CD4-positive, alpha-beta T cell treated with Interleukin-1 beta for 1 hour (primary cell): ENCODE data around the gene PSMA8.
"Not testable (repeated sequence)": the region's sequence is repeated elsewhere in the genome, so short reads cannot be mapped to it uniquely, and the experiment has no call there.

Experiments
- DNase-seq, 2 donors: peaks; one replicate each; pipeline ENCODE4 v3.0.0-alpha.2; 2020 to 2022

Gene PSMA8

GRCh38 chr18:26133652-26134051 lies at the start of gene PSMA8:
Gene PSMA8, plus strand, starts transcription at chr18:26133869. Its CDS starts 97 bp downstream, at chr18:26133966.
- DNase-seq: peak; percentile 60 to 73

DNA sequence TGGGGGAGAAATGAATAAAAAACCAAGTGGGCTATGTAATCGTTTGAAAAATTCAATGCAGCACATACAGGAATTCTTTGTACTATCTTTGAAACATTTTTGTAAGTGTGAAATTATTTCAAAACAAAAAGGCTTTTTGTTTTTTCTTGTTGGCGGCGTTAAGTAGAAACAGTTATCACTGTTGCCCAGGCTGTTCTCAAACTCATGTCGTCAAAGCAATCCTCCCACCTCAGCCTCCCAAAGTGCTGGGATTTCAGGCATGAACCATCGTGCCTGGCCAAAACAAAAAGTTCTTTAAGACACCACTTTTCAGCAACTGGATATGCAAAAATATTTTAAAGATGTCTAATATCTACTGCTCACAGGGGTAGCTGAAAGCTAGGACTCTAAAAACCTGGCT lies 48.6 kb upstream of the PSMA8 start:
- DNase-seq: no peak

GRCh38 chr18:26086959-26087358 lies 46.7 kb upstream of the PSMA8 start:
- DNase-seq: no peak

DNA sequence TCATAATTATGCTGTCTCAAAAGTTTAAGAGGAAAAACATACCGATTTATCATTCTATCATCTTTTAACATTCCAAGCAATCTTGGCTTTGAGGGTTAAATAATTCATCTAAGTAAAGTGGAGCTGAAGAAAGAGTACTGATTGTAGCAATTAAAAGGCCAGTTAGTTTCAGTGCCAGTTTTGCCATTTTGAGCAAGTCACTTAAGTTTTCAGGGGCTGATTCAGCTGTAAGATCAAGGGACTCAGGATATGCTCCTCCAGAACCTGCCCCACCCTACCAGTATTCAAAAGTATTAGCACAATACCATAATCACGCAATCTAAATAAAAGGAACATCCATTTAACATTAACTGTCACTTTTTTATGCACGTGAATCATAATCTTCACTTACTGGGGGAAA lies 45.2 kb upstream of the PSMA8 start:
- DNase-seq: no peak

DNA sequence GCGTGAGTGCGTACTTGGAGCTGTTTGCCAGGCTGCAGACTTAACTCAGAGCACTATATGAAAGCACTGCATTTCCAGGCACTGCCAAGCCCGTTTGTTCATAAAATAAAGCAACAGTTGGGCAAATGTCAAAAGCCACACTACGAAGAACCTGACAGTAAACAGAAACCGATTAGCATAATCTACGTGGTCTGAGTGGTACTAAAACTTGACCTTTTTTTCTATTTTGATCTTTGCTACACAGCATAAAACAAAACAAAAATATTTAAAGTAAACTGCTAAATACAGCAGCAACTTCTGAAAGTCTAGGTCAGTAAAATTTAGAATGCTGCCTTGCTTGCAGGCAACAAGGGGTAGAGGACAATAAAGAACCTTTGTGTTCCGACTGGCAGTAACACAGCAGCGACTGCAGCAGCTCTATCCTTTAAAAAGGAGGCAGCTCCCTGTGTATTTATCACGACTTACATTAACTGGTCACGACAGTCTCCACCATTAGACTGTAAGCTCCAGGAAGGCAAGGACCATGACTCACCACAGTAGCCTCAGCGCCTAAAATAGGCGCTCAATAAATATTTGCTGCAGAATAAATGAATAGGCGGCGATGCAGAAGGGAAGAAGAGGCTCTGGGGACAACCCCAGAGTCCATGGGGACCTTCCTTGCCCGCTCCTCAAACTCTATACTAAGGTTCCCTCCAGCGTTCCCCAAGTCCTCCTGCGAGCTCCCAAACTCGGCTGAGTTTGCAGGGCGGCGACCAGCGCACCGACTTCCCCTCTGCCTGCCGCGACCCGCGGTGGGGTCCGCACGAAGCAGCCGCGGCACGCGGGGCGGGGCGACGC lies 44.2 kb upstream of the PSMA8 start:
- DNase-seq: peak in 1 of 2 donors; percentile 22

GRCh38 chr18:26090130-26091046 lies 43.3 kb upstream of the PSMA8 start, which contains the start of gene SS18:
Gene SS18, minus strand, starts transcription at chr18:26090613. Its CDS starts 44 bp downstream, at chr18:26090569.
- peak; percentile 91 to 92 for DNase-seq

DNA sequence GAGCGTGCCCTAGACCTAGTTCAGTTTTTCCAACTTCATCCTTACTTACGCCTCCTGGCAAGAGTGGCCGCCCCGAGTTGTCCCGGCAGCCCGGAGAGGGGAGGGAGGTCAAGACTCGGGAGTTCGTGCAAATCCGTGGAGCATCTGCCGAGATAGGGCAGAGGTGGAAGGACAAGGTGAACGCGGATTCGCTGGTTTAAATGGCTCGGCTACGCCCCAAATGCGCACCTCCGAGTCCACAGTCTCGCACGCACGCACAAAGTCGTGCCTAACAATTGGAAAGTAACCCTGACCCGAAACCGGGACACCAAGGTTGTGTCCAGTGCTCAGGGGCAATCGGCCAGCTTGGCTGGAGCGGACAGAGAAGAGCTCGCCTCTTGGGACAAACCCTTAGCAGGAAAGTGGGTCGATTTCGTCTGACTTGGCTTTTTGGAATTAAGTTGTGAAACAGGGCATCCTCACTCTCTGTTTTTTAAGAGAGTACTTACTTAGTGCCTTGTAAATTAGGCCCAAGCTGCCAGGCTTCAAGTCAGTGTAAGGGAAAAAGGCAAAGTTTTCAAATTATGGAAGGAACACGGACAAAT lies 42.5 kb upstream of the PSMA8 start:
- DNase-seq: no peak

DNA sequence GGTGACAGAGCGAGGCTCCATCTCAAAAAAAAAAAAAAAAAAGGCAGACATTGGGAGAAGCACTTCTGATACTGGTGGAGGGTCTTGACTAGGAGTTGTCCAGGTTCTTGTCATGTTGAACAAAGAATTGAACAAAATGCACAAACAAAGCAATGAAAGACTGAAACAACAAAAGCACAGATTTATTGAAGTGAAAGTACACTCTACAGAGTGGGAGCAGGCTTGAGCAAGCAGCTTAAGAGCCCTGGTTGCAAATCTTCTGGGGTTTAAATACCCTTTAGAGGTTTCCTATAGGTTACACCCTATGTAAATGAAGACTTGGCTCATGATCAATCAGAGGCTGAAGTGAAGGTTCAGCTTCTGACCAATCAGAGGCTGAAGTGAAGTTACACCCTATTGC lies 36.8 kb upstream of the PSMA8 start:
- DNase-seq: no peak

DNA sequence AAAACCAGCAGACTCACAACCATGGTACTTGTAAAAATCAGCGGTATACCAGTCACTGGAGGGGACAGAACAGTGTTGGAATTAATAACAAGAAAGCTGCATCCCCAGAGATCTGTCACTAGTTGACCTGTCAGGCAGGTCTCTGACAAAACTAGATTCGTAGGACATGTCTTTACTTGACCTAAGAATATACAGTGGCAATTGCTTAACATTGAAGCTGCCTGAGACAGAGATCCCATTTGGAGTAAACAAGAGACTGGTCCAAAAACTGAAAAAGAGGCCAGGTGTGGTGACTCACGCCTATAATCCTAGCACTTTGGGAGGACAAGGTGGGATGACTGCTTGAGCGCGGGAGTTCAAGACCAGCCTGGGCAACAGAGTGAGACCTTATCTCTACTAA lies 36.1 kb upstream of the PSMA8 start:
- no peak for DNase-seq

DNA sequence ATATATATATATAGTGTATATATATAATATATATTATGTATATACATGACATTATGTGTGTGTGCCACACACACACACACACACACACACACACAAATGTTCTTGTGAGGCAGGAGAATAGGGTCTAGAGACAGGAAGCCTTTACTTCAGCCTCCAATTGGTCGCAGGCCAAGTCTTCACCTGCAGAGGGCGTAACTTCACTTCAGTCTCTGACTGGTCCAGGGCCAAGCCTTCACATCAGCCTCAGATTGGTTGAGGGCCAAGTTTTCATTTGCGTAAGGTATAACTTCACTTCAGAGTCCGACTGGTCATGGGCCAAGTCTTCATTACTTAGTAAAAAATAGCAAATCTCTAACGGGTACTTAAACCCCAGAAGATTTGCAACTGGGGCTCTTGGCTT lies 30.1 kb upstream of the PSMA8 start:
- peak; percentile 10 to 36 for DNase-seq

- DNase-seq: no peak
Measured at GRCh38 chr18:26104035-26104434, 29.6 kb upstream of the PSMA8 start.

- no peak for DNase-seq
Measured at GRCh38 chr18:26119246-26119645, 14.4 kb upstream of the PSMA8 start.

DNA sequence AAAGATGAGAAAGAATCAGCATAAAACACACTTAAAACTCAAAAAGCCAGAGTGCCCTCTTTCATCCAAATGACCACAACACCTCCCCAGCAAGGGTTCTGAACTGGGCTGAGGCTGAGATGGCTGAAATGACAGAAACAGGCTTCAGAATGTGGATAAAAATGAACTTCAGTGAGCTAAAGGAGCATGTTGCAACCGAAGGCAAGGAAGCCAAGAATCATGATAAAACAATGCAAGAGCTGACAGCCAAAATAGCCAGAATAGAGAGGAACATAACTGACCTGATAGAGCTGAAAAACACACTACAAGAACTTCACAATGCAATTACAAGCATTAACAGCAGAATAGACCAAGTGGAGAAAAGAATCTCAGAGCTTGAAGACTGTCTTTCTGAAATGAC lies 12.2 kb upstream of the PSMA8 start:
- no peak for DNase-seq

GRCh38 chr18:26121994-26122393 lies 11.7 kb upstream of the PSMA8 start:
- not testable (repeated sequence) for DNase-seq

DNA sequence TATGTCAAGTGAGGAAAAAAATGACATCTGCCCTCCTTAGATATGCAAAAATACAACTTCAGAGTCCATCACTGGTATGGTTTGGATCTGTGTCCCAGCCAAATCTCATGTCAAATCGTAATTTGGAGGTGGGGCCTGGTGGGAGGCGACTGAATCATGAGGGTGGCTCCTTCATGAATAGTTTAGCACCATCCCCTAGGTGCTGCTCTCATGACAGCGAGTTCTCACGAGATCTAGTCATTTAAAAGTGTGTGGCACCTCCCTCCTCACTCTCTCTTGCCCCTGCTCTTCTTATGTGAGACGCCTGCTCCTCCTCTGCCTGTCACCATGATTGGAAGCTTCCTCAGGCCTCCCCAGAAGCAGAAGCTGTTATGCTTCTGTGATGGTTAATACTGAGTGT lies 5.9 kb upstream of the PSMA8 start:
- DNase-seq: no peak

DNA sequence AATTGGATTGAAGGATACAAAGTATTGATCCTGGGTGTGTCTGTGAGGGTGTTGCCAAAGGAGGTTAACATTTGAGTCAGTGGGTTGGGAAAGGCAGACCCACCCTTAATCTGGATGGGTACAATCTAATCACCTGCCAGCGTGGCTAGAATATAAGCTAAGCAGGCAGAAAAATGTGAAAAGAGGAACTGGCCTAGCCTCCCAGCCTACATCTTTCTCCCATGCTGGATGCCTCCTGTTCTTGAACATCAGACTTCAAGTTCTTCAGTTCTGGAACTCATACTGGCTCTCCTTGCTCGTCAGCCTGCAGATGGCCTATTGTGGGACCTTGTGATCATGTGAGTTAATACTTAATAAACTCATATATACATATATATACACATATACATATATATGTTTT lies 5.5 kb upstream of the PSMA8 start:
- not testable (repeated sequence) for DNase-seq

- DNase-seq: peak in 1 of 2 donors; percentile 17
Measured at GRCh38 chr18:26134107-26134506, 438 bp downstream of the PSMA8 start.

DNA sequence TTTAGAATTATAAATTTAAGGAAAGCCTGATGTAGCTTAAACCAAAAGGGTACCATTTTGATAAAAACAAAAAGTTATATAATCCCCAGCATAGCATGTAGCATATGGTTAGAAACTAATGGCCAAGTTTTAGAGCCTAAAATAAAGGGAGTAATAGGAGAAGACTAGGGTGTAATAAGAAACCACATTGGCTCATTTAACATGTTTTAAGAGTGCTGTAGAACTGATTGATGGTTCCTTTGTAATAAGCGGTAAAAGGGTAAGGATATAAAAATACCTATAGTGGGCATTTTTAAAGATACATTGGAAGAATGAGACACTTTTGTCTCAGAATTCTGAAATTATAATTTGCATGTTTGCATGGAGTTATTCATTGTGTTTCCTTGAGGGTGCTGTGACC lies 1.9 kb downstream of the PSMA8 start:
- DNase-seq: no peak

DNA sequence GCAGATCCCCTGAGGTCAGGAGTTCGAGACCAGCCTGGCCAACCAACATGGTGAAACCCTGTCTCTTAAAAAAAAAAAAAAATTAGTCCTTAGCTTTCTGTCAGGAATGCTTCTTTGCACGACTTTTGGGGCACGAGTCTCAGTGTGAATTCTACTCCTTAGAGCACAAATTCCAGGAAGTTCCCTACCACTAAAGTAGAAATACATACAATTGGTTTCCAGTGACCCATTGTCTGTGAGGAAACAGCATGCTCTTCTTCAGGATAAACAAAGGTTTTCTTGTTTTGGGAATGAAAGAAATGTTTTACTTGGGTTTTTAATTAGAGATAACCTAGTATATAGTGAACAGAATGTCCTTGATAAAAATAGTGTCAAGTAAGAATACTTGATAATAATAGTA lies 23.7 kb downstream of the PSMA8 start:
- DNase-seq: no peak

DNA sequence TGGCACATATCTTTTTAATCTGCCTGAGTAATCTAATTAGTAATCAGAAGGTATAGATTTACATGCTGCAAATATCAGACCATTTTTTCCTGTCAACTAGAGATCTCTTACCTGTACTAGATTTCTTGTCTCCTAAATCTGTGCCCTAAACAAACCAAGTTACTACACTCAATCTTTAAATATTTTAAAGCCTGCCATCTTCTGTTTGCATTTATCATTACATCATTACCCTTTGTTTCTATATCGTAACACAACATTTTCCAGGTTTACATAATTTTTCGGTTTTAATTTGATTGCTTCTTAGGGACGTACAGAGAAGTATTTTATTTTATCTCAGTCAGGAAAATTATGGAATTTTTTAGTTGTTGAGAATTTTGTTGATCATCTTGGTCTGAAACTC lies 25.7 kb downstream of the PSMA8 start:
- peak in 1 of 2 donors; percentile 23 for DNase-seq

GRCh38 chr18:26164571-26164970 lies 30.9 kb downstream of the PSMA8 start:
- DNase-seq: no peak

DNA sequence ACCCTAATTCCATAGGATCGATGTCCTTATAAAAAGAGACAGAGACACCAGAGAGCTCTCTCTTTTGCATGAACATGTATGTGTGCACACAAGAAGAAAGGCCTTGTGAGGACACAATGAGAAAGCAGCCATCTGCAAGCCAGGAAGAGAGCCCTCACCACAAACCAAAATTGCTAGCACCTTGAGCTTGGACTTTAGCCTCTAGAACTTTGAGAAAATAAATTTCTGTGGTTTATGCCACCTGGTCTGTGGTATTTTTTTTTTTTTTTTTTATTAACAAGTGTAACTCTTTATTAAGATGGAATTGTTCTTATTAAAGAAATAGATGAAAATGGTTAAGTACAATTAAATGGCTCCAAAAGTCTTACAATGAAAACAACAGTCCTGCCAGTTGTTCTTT lies 33.9 kb downstream of the PSMA8 start:
- not testable (repeated sequence) for DNase-seq

DNA sequence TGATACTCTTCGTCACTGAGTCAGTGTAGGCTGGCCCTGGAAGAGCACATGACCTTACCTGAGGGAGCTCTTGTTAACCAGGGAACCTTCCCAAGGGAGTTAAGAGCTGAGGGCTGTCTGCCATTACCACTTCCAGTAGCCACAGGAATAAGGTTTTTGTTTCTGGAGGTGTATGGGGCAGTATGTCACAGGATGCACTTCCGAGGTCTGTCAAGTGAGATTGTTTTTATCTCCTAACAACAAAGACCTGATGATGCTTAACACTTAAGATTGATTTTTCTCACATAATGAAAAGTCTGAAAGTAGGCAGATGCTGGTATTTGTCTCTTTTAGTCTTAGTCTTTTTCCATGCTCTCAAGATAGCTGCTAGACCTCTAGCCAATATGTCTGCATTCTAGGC lies 41.8 kb downstream of the PSMA8 start:
- no peak for DNase-seq
